WTC11 (cell line): ENCODE measurements around the gene ZKSCAN7. TPM values are rescaled to one million over a fixed set of nuclear protein-coding genes. Genes with fewer than 3 reads are reported as not detected.

Experiments used
- ATAC-seq: fragments of 200-7000 bp; cut with Tn5 transposase; 2 replicates; pipeline ENCODE4 v1.10.0; 2021; ENCODE audit warnings: mild to moderate bottlenecking, moderate library complexity
- CTCF ChIA-PET: fragments of 300-600 bp; sonication (Branson Sonifier 250); formaldehyde crosslinking; loops from one replicate; lab custom pipeline; 2021; ENCODE audit warnings: antibody characterized with exemption; lab: Charles Lee
- POLR2A ChIA-PET: fragments of 350-600 bp; sonication (Branson Sonifier 250); formaldehyde crosslinking; loops from one replicate; lab custom pipeline; 2021; ENCODE audit warnings: antibody characterized with exemption; lab: Charles Lee
- DNase-seq: peaks from one replicate; pipeline ENCODE4 v3.0.0; 2021; ENCODE audit warnings: low spot score
- H3K27ac Mint-ChIP-seq: 2 replicates; pipeline ENCODE4 v1.8.0; 2021; ENCODE audit warnings: mixed read lengths
- H3K27me3 Mint-ChIP-seq: 2 replicates; pipeline ENCODE4 v1.8.0; 2021; ENCODE audit warnings: low read depth, mild to moderate bottlenecking, moderate library complexity, mixed read lengths
- H3K36me3 Mint-ChIP-seq: 2 replicates; pipeline ENCODE4 v1.8.0; 2021; ENCODE audit warnings: mixed read lengths
- H3K4me1 Mint-ChIP-seq: 2 replicates; pipeline ENCODE4 v1.8.0; 2022; ENCODE audit warnings: mixed read lengths
- H3K4me3 Mint-ChIP-seq: 2 replicates; pipeline ENCODE4 v1.8.0; 2021; ENCODE audit warnings: mild to moderate bottlenecking, moderate library complexity, mixed read lengths
- H3K9me3 Mint-ChIP-seq: 2 replicates; pipeline ENCODE4 v1.8.0; 2021; ENCODE audit warnings: mixed read lengths
- ATF3 ChIP-seq: sonication (generic); formaldehyde crosslinking; conservative IDR thresholded peaks from 2 replicates; pipeline ENCODE4 v1.8.1; 2022; ENCODE audit warnings: mild to moderate bottlenecking, missing genetic modification reagents
- CBFB ChIP-seq: sonication (generic); formaldehyde crosslinking; IDR thresholded peaks from 2 replicates; pipeline ENCODE4 v1.8.1; 2022; ENCODE audit warnings: mild to moderate bottlenecking, low read depth, missing genetic modification reagents
- ERG ChIP-seq: fragments of 250-450 bp; sonication (Bioruptor Pico); IDR thresholded peaks from 2 replicates; pipeline ENCODE4 v1.8.0; 2021; ENCODE audit warnings: mild to moderate bottlenecking
- ESRRA ChIP-seq: sonication (generic); formaldehyde crosslinking; IDR thresholded peaks from 2 replicates; pipeline ENCODE4 v1.8.1; 2022; ENCODE audit warnings: mild to moderate bottlenecking, missing genetic modification reagents, borderline replicate concordance
- MAX ChIP-seq: sonication (generic); formaldehyde crosslinking; IDR thresholded peaks from 2 replicates; pipeline ENCODE4 v1.8.0; 2022; ENCODE audit warnings: mild to moderate bottlenecking, missing genetic modification reagents
- MYBL2 ChIP-seq: sonication (generic); formaldehyde crosslinking; IDR thresholded peaks from 2 replicates; pipeline ENCODE4 v1.8.1; 2023; ENCODE audit warnings: mild to moderate bottlenecking, moderate library complexity, missing genetic modification reagents
- NR1H2 ChIP-seq: sonication (generic); formaldehyde crosslinking; IDR thresholded peaks from 2 replicates; pipeline ENCODE4 v1.9.0; 2021; ENCODE audit warnings: mild to moderate bottlenecking, moderate library complexity, missing genetic modification reagents
- PRDM15 ChIP-seq: sonication (generic); formaldehyde crosslinking; IDR thresholded peaks from 2 replicates; pipeline ENCODE4 v1.8.0; 2022; ENCODE audit warnings: missing genetic modification reagents
- PREB ChIP-seq: sonication (generic); formaldehyde crosslinking; IDR thresholded peaks from 2 replicates; pipeline ENCODE4 v1.8.1; 2022; ENCODE audit warnings: mild to moderate bottlenecking, missing genetic modification reagents, moderate library complexity, borderline replicate concordance
- SMAD3 ChIP-seq: sonication (generic); formaldehyde crosslinking; IDR thresholded peaks from 2 replicates; pipeline ENCODE4 v1.8.0; 2022; ENCODE audit warnings: missing genetic modification reagents, mild to moderate bottlenecking, borderline replicate concordance
- TEAD1 ChIP-seq: sonication (generic); formaldehyde crosslinking; IDR thresholded peaks from 2 replicates; pipeline ENCODE4 v1.8.0; 2022; ENCODE audit warnings: mild to moderate bottlenecking, missing genetic modification reagents
- ZBTB21 ChIP-seq: sonication (generic); formaldehyde crosslinking; IDR thresholded peaks from 2 replicates; pipeline ENCODE4 v1.8.1; 2023; ENCODE audit warnings: mild to moderate bottlenecking, missing genetic modification reagents, borderline replicate concordance
- ZMAT4 ChIP-seq: fragments of 250-450 bp; sonication (Bioruptor Pico); IDR thresholded peaks from 2 replicates; pipeline ENCODE4 v1.9.0; 2021; ENCODE audit warnings: mild to moderate bottlenecking
- ZNF121 ChIP-seq: sonication (generic); formaldehyde crosslinking; IDR thresholded peaks from 2 replicates; pipeline ENCODE4 v1.8.0; 2023; ENCODE audit warnings: missing genetic modification reagents
- ZNF138 ChIP-seq: sonication (generic); formaldehyde crosslinking; conservative IDR thresholded peaks from 2 replicates; pipeline ENCODE4 v1.8.1; 2022; ENCODE audit warnings: mild to moderate bottlenecking, moderate library complexity, missing genetic modification reagents
- ZNF219 ChIP-seq: sonication (generic); formaldehyde crosslinking; IDR thresholded peaks from 2 replicates; pipeline ENCODE4 v1.8.0; 2023; ENCODE audit warnings: missing genetic modification reagents, mild to moderate bottlenecking, borderline replicate concordance
- ZNF317 ChIP-seq: sonication (generic); formaldehyde crosslinking; IDR thresholded peaks from 2 replicates; pipeline ENCODE4 v1.8.1; 2023; ENCODE audit warnings: low read depth, mild to moderate bottlenecking, moderate library complexity, missing genetic modification reagents, borderline replicate concordance
- ZNF425 ChIP-seq: fragments of 250-450 bp; sonication (Bioruptor Pico); conservative IDR thresholded peaks from 2 replicates; pipeline ENCODE4 v1.9.0; 2021; ENCODE audit warnings: mild to moderate bottlenecking
- ZSCAN18 ChIP-seq: fragments of 250-450 bp; sonication (Bioruptor Pico); IDR thresholded peaks from 2 replicates; pipeline ENCODE4 v2.1.2; 2022; ENCODE audit warnings: mild to moderate bottlenecking, moderate library complexity
- total RNA-seq: library from RNA; stranded (reverse); gene quantifications from 3 replicates; pipeline ENCODE4 v1.2.3, GENCODE V29; 2021

The ZKSCAN7 gene
- total RNA-seq, 1 experiment from 2014 or later, result 9.4 TPM

GRCh38 chr3:44596621-44597020 is 41.6 kb downstream of the ZKSCAN7 start (continued):
- TF ChIP-seq ZNF425 (CRISPR knock-in tag), result no peak
- no peak for TF ChIP-seq ATF3
- no peak for TF ChIP-seq MAX (CRISPR knock-in tag)
- TF ChIP-seq ZNF138 (CRISPR knock-in tag), result no peak

- H3K27ac Mint-ChIP-seq, result no peak overlapping the region
- no peak overlapping the region for H3K4me3 Mint-ChIP-seq
- ATAC-seq (no peak), DNase-seq (no peak)
- ChIA-PET POLR2A (no interaction called here), CTCF (no interaction called here)
- peaks cover 39% of the 10 kb centered on the region for H3K36me3 Mint-ChIP-seq
- TF ChIP-seq ZBTB21, result no peak
- no peak for TF ChIP-seq MYBL2 (CRISPR knock-in tag)
- no peak for TF ChIP-seq ZNF219 (CRISPR knock-in tag)
- no peak for TF ChIP-seq MAX (CRISPR knock-in tag)
- no peak for TF ChIP-seq ZSCAN18 (CRISPR knock-in tag)
- H3K27me3 Mint-ChIP-seq, result no peaks in the 10 kb centered on the region
- H3K4me1 Mint-ChIP-seq, result no peaks in the 10 kb centered on the region
- peaks cover 46% of the 10 kb centered on the region for H3K9me3 Mint-ChIP-seq
Observed at GRCh38 chr3:44601749-44602148, 46.8 kb downstream of the ZKSCAN7 start.

- ATAC-seq, result no peak
- POLR2A ChIA-PET, result no interaction called here
- TF ChIP-seq ERG (CRISPR knock-in tag) (no peak), ZMAT4 (CRISPR knock-in tag) (no peak), ZSCAN18 (CRISPR knock-in tag) (no peak), NR1H2 (CRISPR knock-in tag) (no peak), TEAD1 (CRISPR knock-in tag) (no peak), CBFB (CRISPR knock-in tag) (no peak), SMAD3 (no peak), ZNF121 (CRISPR knock-in tag) (no peak), ESRRA (CRISPR knock-in tag) (no peak), PRDM15 (CRISPR knock-in tag) (no peak), PREB (CRISPR knock-in tag) (no peak), ZNF317 (CRISPR knock-in tag) (no peak), MYBL2 (CRISPR knock-in tag) (no peak)
Observed at GRCh38 chr3:44612678-44613077, 57.7 kb downstream of the ZKSCAN7 start.

More at GRCh38 chr3:44612678-44613077, 57.7 kb downstream of the ZKSCAN7 start:
- peaks cover 9% of the 10 kb centered on the region for H3K36me3 Mint-ChIP-seq
- H3K4me1 Mint-ChIP-seq, result no peaks in the 10 kb centered on the region
- H3K27ac Mint-ChIP-seq, result no peak overlapping the region
- H3K4me3 Mint-ChIP-seq, result no peak overlapping the region
- peaks cover 30% of the 10 kb centered on the region for H3K9me3 Mint-ChIP-seq
- DNase-seq, result no peak
- peaks cover 4% of the 10 kb centered on the region; the same call in 1 of the 2 replicates for H3K27me3 Mint-ChIP-seq
- CTCF ChIA-PET, result no interaction called here
